ENCODE measurements around the gene FBXO48. TPM values are rescaled to one million over a fixed set of nuclear protein-coding genes. Genes with fewer than 3 reads are reported as not detected.

FBXO48 gene
- total and polyA plus RNA-seq, 2 of the 4 experiments (the other 2 are of a cell fraction) = 0.18 to 0.43 TPM

GRCh38 chr2:68475110-68475509 lies 8.0 kb upstream of the FBXO48 start:
- Histone ChIP-seq H3K4me2 (ENCODE audit: low read depth, low read length) (no peak overlapping the region), H4K8ac (ENCODE audit: low read depth in 2 of 2, low read length in 2 of 2) (no peak overlapping the region), H3K4me3 (ENCODE audit: insufficient read depth, low read depth, low read length) (no peak overlapping the region), H3K14ac (replicated peaks; ENCODE audit: low read depth, low read length) (no peak overlapping the region), H3K4me1 (ENCODE audit: control insufficient read depth, insufficient read depth, low read length) (no peaks in the 10 kb centered on the region), H4K91ac (ENCODE audit: insufficient read depth, low read depth, low read length) (no peak overlapping the region), H2BK5ac (ENCODE audit: low read depth, low read length, poor library complexity, severe bottlenecking) (no peak overlapping the region), H2AFZ (replicated peaks; ENCODE audit: low read length, poor library complexity) (no peak overlapping the region), H2AK5ac (ENCODE audit: low read depth, low read length) (no peak overlapping the region), H3K56ac (ENCODE audit: extremely low read depth, insufficient read depth, low read length) (no peak overlapping the region), H2BK15ac (ENCODE audit: low read depth, low read length) (no peak overlapping the region), H3K36me3 (ENCODE audit: control insufficient read depth, insufficient read depth, low read length) (no peaks in the 10 kb centered on the region), H3K79me1 (ENCODE audit: low read depth in 1 of 2, low read length in 2 of 2) (no peaks in the 10 kb centered on the region; a peak in 1 of 4 replicates), H3K9me1 (ENCODE audit: insufficient read depth, low read length) (no peaks in the 10 kb centered on the region), H2AK9ac (replicated peaks; ENCODE audit: low read depth, low read length, poor library complexity) (no peak overlapping the region), H2BK20ac (ENCODE audit: low read depth, low read length) (no peak overlapping the region), H3K23ac (ENCODE audit: low read depth, low read length) (no peak overlapping the region), H3K27ac (ENCODE audit: insufficient read depth, low read length) (no peak overlapping the region), H3K9ac (ENCODE audit: low read depth, low read length) (no peak overlapping the region), H3K18ac (ENCODE audit: low read depth, low read length) (no peak overlapping the region), H3K27me3 (ENCODE audit: control insufficient read depth, insufficient read depth, low read length) (no peaks in the 10 kb centered on the region), H3K4ac (ENCODE audit: low read depth, low read length) (no peak overlapping the region), H3K9me3 (ENCODE audit: control insufficient read depth, insufficient read depth, low read length) (no peaks in the 10 kb centered on the region), H2BK120ac (ENCODE audit: low read depth, low read length) (no peak overlapping the region), H4K5ac (ENCODE audit: low read depth, low read length) (no peak overlapping the region), H4K20me1 (ENCODE audit: insufficient read depth, low read length) (peaks cover 3% of the 10 kb centered on the region; the same call in 1 of the 2 replicates)
- intact Hi-C loops (cut with micrococcal nuclease) = no loop called here
- CTCF ChIA-PET = no interaction called here
- TF ChIP-seq RCOR1 (IDR thresholded peaks at IDR 0.05; ENCODE audit: insufficient replicate concordance, low read length) (no peak), CEBPB (IDR thresholded peaks at IDR 0.05; ENCODE audit: low read depth, low read length) (no peak), CTCF (conservative IDR thresholded peaks at IDR 0.05; ENCODE audit: low read depth, low read length) (no peak), MAFK (IDR thresholded peaks at IDR 0.05; ENCODE audit: low read depth, low read length) (no peak), ELK1 (IDR thresholded peaks at IDR 0.05; ENCODE audit: borderline replicate concordance, low read depth, low read length) (no peak), CHD1 (IDR thresholded peaks at IDR 0.05; ENCODE audit: low read depth, low read length) (no peak), BHLHE40 (IDR thresholded peaks at IDR 0.05; ENCODE audit: low read depth, low read length) (no peak), FOS (IDR thresholded peaks at IDR 0.05; ENCODE audit: low read depth, low read length) (no peak), POLR2A (IDR thresholded peaks at IDR 0.05; ENCODE audit: low read depth, low read length) (no peak), MAZ (IDR thresholded peaks at IDR 0.05; ENCODE audit: borderline replicate concordance, low read depth, low read length) (no peak), USF2 (IDR thresholded peaks at IDR 0.05; ENCODE audit: low read depth, low read length) (no peak), NFE2L2 (IDR thresholded peaks at IDR 0.05; ENCODE audit: low read depth, low read length) (no peak), RAD21 (IDR thresholded peaks at IDR 0.05; ENCODE audit: low read length) (no peak), SMC3 (IDR thresholded peaks at IDR 0.05; ENCODE audit: low read depth, low read length) (no peak), MXI1 (IDR thresholded peaks at IDR 0.05; ENCODE audit: borderline replicate concordance, low read depth, low read length) (no peak), RFX5 (IDR thresholded peaks at IDR 0.05; ENCODE audit: low read depth, low read length) (no peak)
- no TSS peak for BruUV-seq (replicated peaks)
- dilution Hi-C loops (cut with HindIII; ENCODE audit: low sequenced_read_pairs, unreplicated experiment) = no loop called here
- POLR2A ChIA-PET (ENCODE audit: unreplicated experiment) = no interaction called here
- ATAC-seq (ENCODE audit: low read depth) = no peak
- in situ Hi-C loops (cut with MboI; ENCODE audit: low sequenced_read_pairs) = loop anchor here (25.0 kb wide), 1 partner anchor 112 kb away; no protein-coding TSS in a partner anchor
- no peak for DNase-seq

Measured in IMR-90 (cell line).